ENCODE results near the gene SHISAL1.
A peak's percentile ranks its signal among the peaks of the same experiment; 100 is the strongest.

The SHISAL1 gene

DNA sequence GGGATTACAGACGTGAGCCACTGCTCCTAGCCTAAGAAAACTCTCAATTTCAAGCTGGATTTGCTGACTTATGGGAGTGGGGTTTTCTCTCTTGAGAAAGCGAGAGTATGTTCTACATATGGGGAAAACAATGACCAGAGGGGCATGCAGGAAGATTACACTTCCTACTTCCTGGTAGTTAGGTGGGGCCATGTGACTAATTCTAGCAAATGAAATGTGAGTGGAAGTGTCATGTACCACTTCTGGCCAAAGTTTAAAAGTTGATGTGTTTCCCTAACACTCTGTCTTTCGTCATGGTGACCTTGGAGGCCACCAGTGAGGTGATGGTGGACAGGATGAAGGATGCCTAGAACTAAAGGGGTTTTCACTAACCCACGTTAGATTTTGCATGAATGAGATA lies 81.5 kb downstream of the SHISAL1 start:
- H4K20me1 ChIP-seq (ENCODE audit: insufficient read depth, low read length): no peaks in the 10 kb centered on the region
- no peak overlapping the region for H3K4me3 ChIP-seq (ENCODE audit: low read depth in 1 of 2, low read length in 2 of 2)
- H3K79me2 ChIP-seq (ENCODE audit: insufficient read depth, low read length): no peaks in the 10 kb centered on the region
- peaks cover 5% of the 10 kb centered on the region for H3K9me3 ChIP-seq (ENCODE audit: insufficient read depth, low read length, severe bottlenecking)
- H3K9ac ChIP-seq (ENCODE audit: low read depth, low read length): no peak overlapping the region
- H3K27ac ChIP-seq (ENCODE audit: low read length): no peak overlapping the region
- DNase-seq (no peak), ATAC-seq (ENCODE audit: insufficient read depth, low read depth) (no peak)
- H3K4me1 ChIP-seq (ENCODE audit: insufficient read depth, low read length): no peaks in the 10 kb centered on the region
- 0 out of 2 replicates have a peak overlapping the region, but pooled peaks have one; percentile 1 for H2AFZ ChIP-seq (ENCODE audit: low read depth, low read length)
- no peaks in the 10 kb centered on the region for H3K36me3 ChIP-seq (ENCODE audit: insufficient read depth, low read length)
- no peaks in the 10 kb centered on the region for H3K27me3 ChIP-seq (ENCODE audit: insufficient read depth, low read length, poor library complexity)
- H3K4me2 ChIP-seq (ENCODE audit: insufficient read depth, low read length): no peak overlapping the region
- no peak for TF ChIP-seq EZH2 (IDR thresholded peaks at IDR 0.05; ENCODE audit: borderline replicate concordance, low read depth, low read length, severe bottlenecking)
- TF ChIP-seq, protein P1, sequence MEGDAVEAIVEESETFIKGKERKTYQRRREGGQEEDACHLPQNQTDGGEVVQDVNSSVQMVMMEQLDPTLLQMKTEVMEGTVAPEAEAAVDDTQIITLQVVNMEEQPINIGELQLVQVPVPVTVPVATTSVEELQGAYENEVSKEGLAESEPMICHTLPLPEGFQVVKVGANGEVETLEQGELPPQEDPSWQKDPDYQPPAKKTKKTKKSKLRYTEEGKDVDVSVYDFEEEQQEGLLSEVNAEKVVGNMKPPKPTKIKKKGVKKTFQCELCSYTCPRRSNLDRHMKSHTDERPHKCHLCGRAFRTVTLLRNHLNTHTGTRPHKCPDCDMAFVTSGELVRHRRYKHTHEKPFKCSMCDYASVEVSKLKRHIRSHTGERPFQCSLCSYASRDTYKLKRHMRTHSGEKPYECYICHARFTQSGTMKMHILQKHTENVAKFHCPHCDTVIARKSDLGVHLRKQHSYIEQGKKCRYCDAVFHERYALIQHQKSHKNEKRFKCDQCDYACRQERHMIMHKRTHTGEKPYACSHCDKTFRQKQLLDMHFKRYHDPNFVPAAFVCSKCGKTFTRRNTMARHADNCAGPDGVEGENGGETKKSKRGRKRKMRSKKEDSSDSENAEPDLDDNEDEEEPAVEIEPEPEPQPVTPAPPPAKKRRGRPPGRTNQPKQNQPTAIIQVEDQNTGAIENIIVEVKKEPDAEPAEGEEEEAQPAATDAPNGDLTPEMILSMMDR (IDR thresholded peaks at IDR 0.05; ENCODE audit: borderline replicate concordance, extremely low read depth, low read length, poor library complexity, severe bottlenecking): no peak

DNA sequence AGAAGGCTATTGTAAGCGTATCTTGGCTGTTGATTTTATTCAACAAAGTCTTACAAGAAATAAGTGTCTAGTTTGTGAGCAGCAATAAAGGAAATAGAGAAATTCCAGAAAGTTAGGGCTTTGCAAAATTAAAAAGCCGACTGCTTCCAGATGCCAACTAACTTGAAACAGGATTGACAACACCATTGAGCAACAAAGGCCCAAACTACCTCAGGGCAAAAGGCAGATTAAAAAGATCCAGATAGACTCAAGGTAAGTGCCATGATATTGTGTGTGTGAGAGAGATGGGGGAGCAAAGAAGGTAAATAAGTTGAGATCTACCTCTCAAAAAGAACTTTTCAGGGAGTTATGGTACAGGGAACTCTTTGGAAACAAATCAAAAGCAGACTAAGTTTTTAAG lies 82.9 kb downstream of the SHISAL1 start:
- H3K79me2 ChIP-seq (ENCODE audit: insufficient read depth, low read length): no peaks in the 10 kb centered on the region
- H3K4me2 ChIP-seq (ENCODE audit: insufficient read depth, low read length): no peak overlapping the region
- ATAC-seq (ENCODE audit: insufficient read depth, low read depth) (no peak), DNase-seq (no peak)
- H2AFZ ChIP-seq (ENCODE audit: low read depth, low read length): no peak overlapping the region
- peaks cover 5% of the 10 kb centered on the region for H3K9me3 ChIP-seq (ENCODE audit: insufficient read depth, low read length, severe bottlenecking)
- H3K4me1 ChIP-seq (ENCODE audit: insufficient read depth, low read length): no peaks in the 10 kb centered on the region
- no peak overlapping the region for H3K4me3 ChIP-seq (ENCODE audit: low read depth in 1 of 2, low read length in 2 of 2)
- TF ChIP-seq EZH2 (IDR thresholded peaks at IDR 0.05; ENCODE audit: borderline replicate concordance, low read depth, low read length, severe bottlenecking): no peak
- TF ChIP-seq, protein P1 (IDR thresholded peaks at IDR 0.05; ENCODE audit: borderline replicate concordance, extremely low read depth, low read length, poor library complexity, severe bottlenecking): no peak
- no peak overlapping the region for H3K9ac ChIP-seq (ENCODE audit: low read depth, low read length)
- H4K20me1 ChIP-seq (ENCODE audit: insufficient read depth, low read length): no peaks in the 10 kb centered on the region
- H3K36me3 ChIP-seq (ENCODE audit: insufficient read depth, low read length): no peaks in the 10 kb centered on the region
- H3K27me3 ChIP-seq (ENCODE audit: insufficient read depth, low read length, poor library complexity): no peaks in the 10 kb centered on the region
- H3K27ac ChIP-seq (ENCODE audit: low read length): no peak overlapping the region

DNA sequence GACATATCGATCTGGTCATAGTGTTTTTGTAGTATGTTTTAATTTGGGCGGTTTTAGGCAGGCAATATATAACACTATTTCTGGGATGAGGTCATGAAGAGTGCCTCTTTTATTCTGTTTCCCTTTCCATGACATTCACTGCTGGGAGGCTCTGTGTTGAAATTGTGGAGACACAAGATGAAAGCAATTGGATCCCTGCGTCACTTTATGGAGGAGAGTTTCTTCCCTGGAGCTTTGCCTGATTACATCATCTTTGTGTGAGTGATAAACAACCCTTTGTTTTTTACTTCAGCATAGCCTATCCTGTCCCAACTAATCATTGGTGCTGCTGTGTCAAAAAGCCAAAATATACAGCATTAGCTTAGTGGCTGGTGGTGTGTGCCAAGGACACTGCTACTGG lies 83.4 kb downstream of the SHISAL1 start:
- Histone ChIP-seq H3K4me3 (ENCODE audit: low read depth in 1 of 2, low read length in 2 of 2) (no peak overlapping the region), H3K4me2 (ENCODE audit: insufficient read depth, low read length) (no peak overlapping the region), H3K4me1 (ENCODE audit: insufficient read depth, low read length) (no peaks in the 10 kb centered on the region), H3K9ac (ENCODE audit: low read depth, low read length) (no peak overlapping the region), H4K20me1 (ENCODE audit: insufficient read depth, low read length) (no peaks in the 10 kb centered on the region), H3K27ac (ENCODE audit: low read length) (no peak overlapping the region), H3K9me3 (ENCODE audit: insufficient read depth, low read length, severe bottlenecking) (peaks cover 5% of the 10 kb centered on the region), H3K36me3 (ENCODE audit: insufficient read depth, low read length) (no peaks in the 10 kb centered on the region), H2AFZ (ENCODE audit: low read depth, low read length) (no peak overlapping the region), H3K27me3 (ENCODE audit: insufficient read depth, low read length, poor library complexity) (no peaks in the 10 kb centered on the region), H3K79me2 (ENCODE audit: insufficient read depth, low read length) (no peaks in the 10 kb centered on the region)
- no peak for ATAC-seq (ENCODE audit: insufficient read depth, low read depth)
- TF ChIP-seq, protein P1 (IDR thresholded peaks at IDR 0.05; ENCODE audit: borderline replicate concordance, extremely low read depth, low read length, poor library complexity, severe bottlenecking): no peak
- no peak for TF ChIP-seq EZH2 (IDR thresholded peaks at IDR 0.05; ENCODE audit: borderline replicate concordance, low read depth, low read length, severe bottlenecking)
- no peak for DNase-seq

DNA sequence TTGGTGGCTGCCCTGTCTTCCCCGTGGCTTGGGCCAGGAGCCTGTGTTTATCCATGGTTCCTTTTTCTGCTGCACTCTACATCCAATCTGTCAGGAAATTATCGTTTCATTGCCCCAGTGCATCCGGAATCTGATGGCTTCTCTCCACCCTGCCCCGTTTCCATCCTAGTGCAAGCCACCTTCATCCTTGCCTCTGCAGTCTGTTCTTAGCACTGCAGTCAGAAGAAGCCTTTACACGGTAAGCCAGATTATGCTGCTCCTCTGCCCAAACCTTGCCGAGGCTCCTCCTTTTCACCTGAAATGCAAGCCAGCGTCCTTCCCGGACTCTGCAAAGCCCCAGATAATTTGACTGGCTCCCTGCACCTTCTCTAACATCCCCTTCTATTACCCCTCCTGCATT lies 86.9 kb downstream of the SHISAL1 start:
- no peaks in the 10 kb centered on the region for H4K20me1 ChIP-seq (ENCODE audit: insufficient read depth, low read length)

More for the DNA sequence above, 86.9 kb downstream of the SHISAL1 start:
- Histone ChIP-seq H3K4me2 (ENCODE audit: insufficient read depth, low read length) (no peak overlapping the region), H3K27me3 (ENCODE audit: insufficient read depth, low read length, poor library complexity) (no peaks in the 10 kb centered on the region), H3K79me2 (ENCODE audit: insufficient read depth, low read length) (no peaks in the 10 kb centered on the region), H3K4me3 (ENCODE audit: low read depth in 1 of 2, low read length in 2 of 2) (no peak overlapping the region), H3K4me1 (ENCODE audit: insufficient read depth, low read length) (no peaks in the 10 kb centered on the region), H3K9me3 (ENCODE audit: insufficient read depth, low read length, severe bottlenecking) (peaks cover 5% of the 10 kb centered on the region), H3K36me3 (ENCODE audit: insufficient read depth, low read length) (no peaks in the 10 kb centered on the region), H3K9ac (ENCODE audit: low read depth, low read length) (no peak overlapping the region), H3K27ac (ENCODE audit: low read length) (no peak overlapping the region), H2AFZ (ENCODE audit: low read depth, low read length) (no peak overlapping the region)
- no peak for TF ChIP-seq EZH2 (IDR thresholded peaks at IDR 0.05; ENCODE audit: borderline replicate concordance, low read depth, low read length, severe bottlenecking)
- TF ChIP-seq, protein P1 (IDR thresholded peaks at IDR 0.05; ENCODE audit: borderline replicate concordance, extremely low read depth, low read length, poor library complexity, severe bottlenecking): no peak
- DNase-seq: no peak
- no peak for ATAC-seq (ENCODE audit: insufficient read depth, low read depth)
